HG03354 (cell line): ENCODE results near the gene C20orf96.
"Not testable (repeated sequence)": the region's sequence is repeated elsewhere in the genome, so short reads cannot be mapped to it uniquely, and the experiment has no call there.

Source experiments
- ATAC-seq: cut with Tn5 transposase; IDR thresholded peaks from one replicate; pipeline ENCODE4 v1.9.1; 2021; ENCODE audit warnings: mild to moderate bottlenecking; ENCODE audit not compliant: unreplicated experiment, poor library complexity, severe bottlenecking

Gene C20orf96

GRCh38 chr20:252801-253200 is 37.7 kb downstream of the C20orf96 start:
- no peak for ATAC-seq

GRCh38 chr20:251354-251753 is 39.2 kb downstream of the C20orf96 start:
- ATAC-seq: no peak

DNA sequence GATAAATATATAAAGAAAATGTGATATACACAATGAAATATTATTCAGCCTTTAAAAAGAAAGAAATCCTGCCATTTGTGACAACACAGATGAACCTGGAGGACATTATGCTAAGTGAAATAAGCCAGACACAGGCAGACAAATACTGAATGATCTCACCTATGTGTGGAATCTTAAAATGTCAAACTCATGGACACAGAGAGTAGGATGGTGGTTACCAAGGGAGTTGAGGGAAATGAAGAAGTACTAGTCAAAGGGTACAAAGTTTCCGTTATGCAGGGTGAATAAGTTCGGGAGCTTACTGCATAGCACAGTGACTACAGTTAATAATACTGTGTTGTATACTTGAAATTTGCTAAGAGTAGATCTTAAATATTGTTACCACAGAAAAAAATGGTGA is 47.6 kb downstream of the C20orf96 start:
- no peak for ATAC-seq

DNA sequence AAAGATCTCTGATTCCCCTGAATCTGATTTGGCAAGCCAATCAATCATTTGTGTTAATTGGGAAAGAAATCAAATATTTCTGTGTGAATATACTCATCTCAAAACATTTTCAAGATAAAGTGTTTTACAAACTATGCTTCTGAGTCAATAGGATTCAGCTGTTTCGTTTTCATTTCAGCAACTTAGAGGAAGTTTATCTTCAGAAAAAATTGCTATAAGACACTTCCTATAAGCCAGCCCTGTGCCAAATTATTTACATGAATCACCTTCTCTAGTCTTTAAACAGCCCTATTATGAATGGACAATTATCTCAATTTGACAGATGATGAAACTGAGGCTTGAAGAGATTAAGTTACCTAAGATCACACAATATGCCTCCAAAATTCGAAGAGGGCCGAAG is 52.6 kb downstream of the C20orf96 start:
- no peak for ATAC-seq

- ATAC-seq: no peak
These were observed 53.1 kb downstream of the C20orf96 start for GRCh38 chr20:237489-237888.

GRCh38 chr20:235891-236290 is 54.7 kb downstream of the C20orf96 start:
- no peak for ATAC-seq

DNA sequence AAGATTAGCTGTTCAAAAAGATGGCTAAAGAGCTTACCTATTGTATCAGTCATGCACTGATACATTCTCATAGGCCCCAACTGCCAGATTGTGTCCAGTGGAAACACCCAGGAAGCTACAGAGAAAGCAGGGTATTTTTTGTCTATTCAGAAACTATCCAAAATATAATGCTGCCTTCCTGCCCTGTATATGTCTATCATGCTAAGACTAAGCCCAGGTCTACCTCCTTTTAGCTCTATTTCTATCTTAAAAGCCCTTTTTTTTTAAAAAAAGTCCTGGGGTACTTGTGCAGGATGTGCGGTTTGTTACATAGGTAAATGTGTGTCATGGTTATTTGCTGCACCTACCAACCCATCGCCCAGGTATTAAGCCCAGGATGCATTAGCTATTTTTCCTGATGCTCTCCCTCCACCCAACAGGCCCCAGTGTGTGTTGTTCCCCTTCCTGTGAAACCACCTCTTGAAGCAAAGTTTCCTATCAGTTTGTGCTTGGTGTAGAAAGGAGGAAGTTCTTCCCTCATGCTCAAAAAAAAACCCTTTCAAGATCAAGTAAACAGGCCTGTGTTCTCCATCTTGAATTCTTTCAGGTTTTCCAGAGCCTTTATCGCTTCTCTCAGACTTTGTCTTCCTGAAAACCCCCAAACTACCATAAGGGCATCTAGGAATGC is 63.0 kb downstream of the C20orf96 start:
- ATAC-seq: no peak

DNA sequence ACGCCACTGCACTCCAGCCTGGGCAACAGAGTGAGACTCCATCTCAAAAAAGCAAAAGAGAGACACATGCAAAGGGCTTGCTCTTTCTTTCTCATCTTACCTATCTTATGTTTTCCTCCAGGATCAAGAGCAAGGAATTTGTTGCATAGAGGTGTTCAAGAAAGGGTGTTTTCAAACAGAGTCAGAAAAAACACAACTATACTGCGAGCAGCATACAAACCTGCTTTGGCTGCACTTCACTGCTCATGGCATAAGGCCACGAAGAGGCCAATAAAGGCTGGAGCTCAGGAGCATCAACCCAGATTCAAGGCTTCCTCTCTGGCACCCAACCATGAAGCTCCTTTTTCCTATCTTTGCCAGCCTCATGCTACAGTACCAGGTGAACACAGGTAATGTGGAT is 63.6 kb downstream of the C20orf96 start, which contains the start of gene DEFB129:
Gene DEFB129, plus strand, starts transcription at position 301 of the 400 bp plus-strand sequence. Its CDS starts 31 bp downstream, at position 332.
- no peak for ATAC-seq

DNA sequence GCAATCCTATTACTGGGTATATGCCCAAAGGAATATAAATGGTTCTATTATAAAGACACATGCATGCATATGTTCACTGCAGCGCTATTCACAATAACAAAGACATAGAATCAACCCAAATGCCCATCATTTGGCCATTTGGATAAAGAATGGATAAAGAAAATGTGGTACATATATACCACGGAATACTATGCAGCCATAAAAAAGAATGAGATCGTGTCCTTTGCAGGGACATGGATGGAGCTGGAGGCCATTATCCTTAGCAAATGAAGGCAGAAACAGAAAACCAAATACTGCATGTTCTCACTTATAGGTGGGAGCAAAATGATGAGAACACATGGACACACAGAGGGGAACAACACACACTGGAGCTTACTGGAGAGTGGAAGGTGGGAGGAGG is 64.7 kb downstream of the C20orf96 start:
- ATAC-seq: not testable (repeated sequence)

GRCh38 chr20:221258-221830 is 69.2 kb downstream of the C20orf96 start:
- ATAC-seq: no peak
